Upper lobe of right lung (tissue), 1 donor: ENCODE results near the gene PSD. TPM values are rescaled to one million over a fixed set of nuclear protein-coding genes. Genes with fewer than 3 reads are reported as not detected.
A peak's percentile ranks its signal among the peaks of the same experiment; 100 is the strongest.

ENCODE experiments used
- ATAC-seq: fragments of 200-7000 bp; cut with Tn5 transposase; one replicate; pipeline ENCODE4 v1.9.1; 2020; ENCODE audit warnings: mild to moderate bottlenecking, moderate library complexity
- DNase-seq: peaks from one replicate; pipeline ENCODE4 v3.0.0-alpha.2; 2020
- H3K27ac ChIP-seq: fragments of 200-600 bp; one replicate; pipeline ENCODE4 v1.8.0; 2022
- H3K27me3 ChIP-seq: fragments of 200-600 bp; one replicate; pipeline ENCODE4 v1.8.0; 2022; ENCODE audit warnings: mild to moderate bottlenecking
- H3K36me3 ChIP-seq: fragments of 200-600 bp; one replicate; pipeline ENCODE4 v1.8.0; 2022
- H3K4me1 ChIP-seq: fragments of 200-600 bp; one replicate; pipeline ENCODE4 v1.8.0; 2022
- H3K4me3 ChIP-seq: fragments of 200-600 bp; one replicate; pipeline ENCODE4 v1.8.0; 2022; ENCODE audit warnings: mild to moderate bottlenecking
- H3K9me3 ChIP-seq: fragments of 200-600 bp; one replicate; pipeline ENCODE4 v1.8.0; 2022
- intact Hi-C: fragments of 100-400 bp; cut with DNase I; formaldehyde crosslinking; loops from one replicate; pipeline ENCODE4 v1.11.0; 2022
- total RNA-seq: library from RNA; stranded (reverse); fragmentation: NEBNext Ultra II Directional; extraction: Animal tissue kit (Norgen Biotek cat#: 25700); gene quantifications from one replicate; pipeline ENCODE4 v1.2.1, GENCODE V29; 2021
- TF ChIP-seq, protein P1 (sequence below): fragments of 200-600 bp; IDR thresholded peaks from one replicate; pipeline ENCODE4 v1.8.0; 2022; ENCODE audit warnings: antibody characterized with exemption
- donor health status: DM: no; HTN: yes; CAD: no; lungs with severe emphysema.

Gene PSD
- total RNA-seq, 1 donor from 2014 or later, result 3.5 TPM

DNA sequence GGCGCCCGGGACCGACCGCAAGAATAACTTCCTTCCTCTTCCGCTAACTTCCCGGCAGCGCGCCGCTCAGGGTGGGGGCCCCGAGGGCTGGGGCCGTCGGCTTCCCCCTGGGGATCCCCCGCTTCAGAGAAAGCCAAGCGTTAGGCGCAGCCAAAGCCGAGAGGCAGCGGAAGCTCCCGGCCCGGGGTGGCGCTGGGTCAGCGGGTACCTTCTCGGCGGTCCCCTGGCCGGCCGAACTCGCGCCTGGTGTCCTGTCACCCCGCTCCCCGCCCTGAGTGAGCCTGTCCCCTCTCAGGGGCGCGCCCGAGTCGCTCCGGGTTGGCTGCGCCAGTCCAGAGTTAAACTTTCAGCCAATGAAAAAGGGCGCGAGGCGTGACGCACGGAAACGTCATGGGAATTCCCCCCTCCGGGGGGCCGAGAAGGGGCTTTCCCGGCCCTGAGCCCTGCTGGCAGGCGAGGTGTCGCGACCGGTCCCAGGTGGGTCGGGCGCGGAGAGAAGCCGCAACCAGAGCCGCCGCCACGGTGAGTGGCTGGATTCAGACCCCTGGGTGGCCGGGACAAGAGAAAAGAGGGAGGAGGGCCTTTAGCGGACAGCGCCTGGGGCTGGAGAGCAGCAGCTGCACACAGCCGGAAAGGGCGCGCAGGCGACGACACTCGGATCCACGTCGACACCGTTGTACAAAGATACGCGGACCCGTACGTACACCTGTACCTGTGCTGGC is 24.3 kb downstream of the PSD start:
- H3K9me3 ChIP-seq, result no peaks in the 10 kb centered on the region
- H3K4me1 ChIP-seq, result peaks cover 31% of the 10 kb centered on the region
- DNase-seq (peak; percentile 98), ATAC-seq (peak; percentile 91)
- H3K4me3 ChIP-seq, result peak overlapping the region; percentile 87
- peaks cover 13% of the 10 kb centered on the region for H3K36me3 ChIP-seq
- intact Hi-C loops, result no loop called here
- TF ChIP-seq, protein P1, sequence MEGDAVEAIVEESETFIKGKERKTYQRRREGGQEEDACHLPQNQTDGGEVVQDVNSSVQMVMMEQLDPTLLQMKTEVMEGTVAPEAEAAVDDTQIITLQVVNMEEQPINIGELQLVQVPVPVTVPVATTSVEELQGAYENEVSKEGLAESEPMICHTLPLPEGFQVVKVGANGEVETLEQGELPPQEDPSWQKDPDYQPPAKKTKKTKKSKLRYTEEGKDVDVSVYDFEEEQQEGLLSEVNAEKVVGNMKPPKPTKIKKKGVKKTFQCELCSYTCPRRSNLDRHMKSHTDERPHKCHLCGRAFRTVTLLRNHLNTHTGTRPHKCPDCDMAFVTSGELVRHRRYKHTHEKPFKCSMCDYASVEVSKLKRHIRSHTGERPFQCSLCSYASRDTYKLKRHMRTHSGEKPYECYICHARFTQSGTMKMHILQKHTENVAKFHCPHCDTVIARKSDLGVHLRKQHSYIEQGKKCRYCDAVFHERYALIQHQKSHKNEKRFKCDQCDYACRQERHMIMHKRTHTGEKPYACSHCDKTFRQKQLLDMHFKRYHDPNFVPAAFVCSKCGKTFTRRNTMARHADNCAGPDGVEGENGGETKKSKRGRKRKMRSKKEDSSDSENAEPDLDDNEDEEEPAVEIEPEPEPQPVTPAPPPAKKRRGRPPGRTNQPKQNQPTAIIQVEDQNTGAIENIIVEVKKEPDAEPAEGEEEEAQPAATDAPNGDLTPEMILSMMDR, result peak; percentile 11
- H3K27me3 ChIP-seq, result no peaks in the 10 kb centered on the region
- peak overlapping the region; percentile 98 for H3K27ac ChIP-seq

DNA sequence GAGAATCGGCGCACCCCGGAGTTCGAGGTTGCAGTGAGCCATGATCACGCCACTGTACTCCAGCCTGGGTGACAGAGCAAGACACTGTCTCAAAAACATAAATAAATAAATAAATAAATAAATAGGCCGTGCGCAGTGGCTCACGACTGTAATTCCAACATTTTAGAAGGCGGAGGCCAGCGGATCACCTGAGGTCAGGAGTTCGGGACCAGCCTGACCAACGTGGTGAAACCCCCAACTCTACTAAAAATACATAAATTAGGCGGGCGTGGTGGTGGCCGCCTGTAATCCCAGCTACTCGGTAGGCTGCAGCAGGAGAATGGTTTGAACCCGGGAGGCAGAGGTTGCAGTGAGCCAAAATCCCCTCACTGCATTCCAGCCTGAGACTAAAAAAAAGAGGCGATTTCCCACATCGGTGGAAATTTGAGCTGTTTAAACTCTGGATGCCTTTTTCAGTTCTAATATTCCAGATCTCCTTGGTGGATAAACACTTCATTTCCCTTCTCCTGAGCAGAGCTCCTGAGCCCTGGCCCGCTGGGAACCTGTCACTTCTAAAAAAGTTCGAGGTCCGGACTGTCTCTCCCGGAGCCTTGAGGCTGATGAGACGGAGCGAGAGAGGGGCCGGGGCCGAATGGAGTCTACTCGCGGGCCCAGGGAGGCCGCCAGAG is 25.0 kb downstream of the PSD start:
- DNase-seq, result no peak
- Histone ChIP-seq H3K36me3 (peaks cover 13% of the 10 kb centered on the region), H3K4me3 (peak overlapping the region; percentile 87), H3K9me3 (no peaks in the 10 kb centered on the region), H3K27me3 (no peaks in the 10 kb centered on the region), H3K27ac (peak overlapping the region; percentile 98), H3K4me1 (peaks cover 24% of the 10 kb centered on the region)
- no peak for ATAC-seq
- TF ChIP-seq, protein P1, result peak; percentile 95
- intact Hi-C loops, result no loop called here

DNA sequence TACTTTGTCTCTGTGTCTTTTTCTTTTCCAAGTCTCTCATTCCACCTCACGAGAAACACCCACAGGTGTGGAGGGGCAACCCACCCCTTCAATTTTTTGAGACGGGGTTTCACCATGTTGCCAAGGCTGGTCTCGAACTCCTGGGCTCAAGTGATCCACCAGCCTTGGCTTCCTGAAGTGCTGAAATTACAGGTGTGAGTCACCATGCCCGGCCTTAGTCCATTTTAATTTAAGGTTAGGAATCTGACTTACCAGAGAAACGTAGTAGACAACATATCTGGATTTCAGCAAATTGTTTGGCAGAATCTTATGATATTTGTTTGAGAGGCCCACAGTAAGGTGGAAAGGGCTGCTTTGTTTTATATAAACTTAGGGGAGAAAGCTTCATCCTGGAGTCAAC is 26.3 kb downstream of the PSD start:
- intact Hi-C loops, result no loop called here
- DNase-seq, result no peak
- ATAC-seq, result no peak

DNA sequence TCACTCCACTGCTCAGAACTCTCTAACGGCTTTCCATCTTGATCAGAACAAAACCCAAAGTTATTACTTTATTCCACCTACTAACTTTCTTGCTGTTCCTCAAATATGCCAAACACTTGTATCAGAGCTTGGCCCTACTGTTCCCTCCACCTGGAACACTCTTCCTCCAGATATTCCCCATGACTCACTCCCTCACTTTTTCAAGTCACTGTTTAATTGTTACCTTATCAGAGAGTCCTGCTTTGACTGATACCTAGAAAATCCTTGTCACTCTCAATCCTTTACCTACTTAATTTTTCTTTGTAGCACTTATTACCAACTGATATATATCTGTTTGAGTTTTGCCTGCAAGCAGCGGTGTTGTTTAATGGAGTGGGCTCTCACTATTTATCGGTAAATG is 28.7 kb downstream of the PSD start:
- Histone ChIP-seq H3K4me3 (no peak overlapping the region), H3K36me3 (no peaks in the 10 kb centered on the region), H3K9me3 (no peaks in the 10 kb centered on the region), H3K27ac (no peak overlapping the region), H3K27me3 (no peaks in the 10 kb centered on the region), H3K4me1 (peaks cover 25% of the 10 kb centered on the region)
- intact Hi-C loops, result no loop called here
- TF ChIP-seq, protein P1, result no peak
- no peak for DNase-seq
- no peak for ATAC-seq

More for the DNA sequence above, 26.3 kb downstream of the PSD start:
- no peak overlapping the region for H3K27ac ChIP-seq
- TF ChIP-seq, protein P1, result no peak
- H3K4me1 ChIP-seq, result peaks cover 23% of the 10 kb centered on the region
- peaks cover under 1% of the 10 kb centered on the region for H3K36me3 ChIP-seq
- H3K27me3 ChIP-seq, result no peaks in the 10 kb centered on the region
- no peaks in the 10 kb centered on the region for H3K9me3 ChIP-seq
- no peak overlapping the region for H3K4me3 ChIP-seq

DNA sequence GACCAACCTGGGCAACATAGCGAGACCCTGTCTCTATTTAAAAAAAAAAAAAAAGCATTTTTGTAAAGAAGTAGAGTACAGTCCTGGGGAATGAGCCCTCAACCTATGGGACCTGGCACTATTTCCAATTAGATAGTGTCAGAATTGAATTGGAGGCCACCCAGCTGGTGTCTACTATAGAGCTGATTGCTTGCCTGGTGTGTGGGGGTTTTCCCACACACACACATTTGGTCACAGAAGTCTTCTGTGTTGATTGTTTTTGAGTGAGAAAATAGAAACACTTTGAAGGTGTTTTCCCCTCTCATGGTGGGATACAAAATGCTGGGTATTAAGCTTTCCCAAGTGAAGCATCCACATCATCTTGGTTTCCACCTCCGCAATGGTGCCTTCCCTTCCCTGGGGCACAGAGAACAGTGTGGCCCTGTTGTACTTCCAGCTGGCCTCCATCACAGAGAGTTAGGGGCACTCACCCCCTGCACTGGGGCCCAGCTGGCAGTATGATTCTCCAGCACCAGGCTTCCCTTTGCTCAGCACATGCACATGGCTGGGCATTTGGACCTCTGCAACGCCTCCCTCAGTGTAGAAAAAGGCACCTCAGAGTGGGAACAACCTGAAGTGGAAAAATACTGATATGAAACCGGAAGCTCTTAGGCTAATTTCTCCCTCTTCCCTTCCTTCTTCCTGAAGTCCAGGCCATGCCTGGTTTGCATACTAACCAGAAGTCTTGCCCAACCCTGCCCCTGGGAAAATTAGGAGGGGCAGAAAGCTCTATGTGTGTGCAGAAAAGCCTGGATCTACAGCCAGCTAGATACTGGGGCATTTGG is 33.8 kb downstream of the PSD start:
- TF ChIP-seq, protein P1, result no peak
- no peaks in the 10 kb centered on the region for H3K27me3 ChIP-seq
- peaks cover 34% of the 10 kb centered on the region for H3K36me3 ChIP-seq
- peak overlapping the region; percentile 12 for H3K27ac ChIP-seq
- peaks cover 14% of the 10 kb centered on the region for H3K4me1 ChIP-seq
- no peaks in the 10 kb centered on the region for H3K9me3 ChIP-seq
- no peak for DNase-seq
- intact Hi-C loops, result no loop called here
- no peak overlapping the region for H3K4me3 ChIP-seq
- ATAC-seq, result peak; percentile 89
